ENCODE results near the gene GPR65.

GRCh38 chr14:87975636-87976035, 29.3 kb upstream of the GPR65 start:
- TF ChIP-seq CTCF (IDR thresholded peaks at IDR 0.05), result no peak
- no peak for TF ChIP-seq POLR2A (IDR thresholded peaks at IDR 0.05)
